GM21619 (cell line): ENCODE measurements around the gene MPDU1.

Experiments used
- ATAC-seq: cut with Tn5 transposase; IDR thresholded peaks from one replicate; pipeline ENCODE4 v1.9.1; 2021; ENCODE audit not compliant: unreplicated experiment

Gene MPDU1

GRCh38 chr17:7583253-7584109 is at the start of gene MPDU1:
TSS of gene MPDU1 (plus strand) at chr17:7583852. CDS start at chr17:7583863, 11 bp downstream.
- ATAC-seq = peak; percentile 57

GRCh38 chr17:7538050-7538449 is 45.6 kb upstream of the MPDU1 start:
- no peak for ATAC-seq

- no peak for ATAC-seq
These were observed 44.6 kb upstream of the MPDU1 start for GRCh38 chr17:7538891-7539545.

- no peak for ATAC-seq
These were observed 42.5 kb upstream of the MPDU1 start for GRCh38 chr17:7541074-7541621.

GRCh38 chr17:7544911-7545310 is 38.7 kb upstream of the MPDU1 start:
- no peak for ATAC-seq

GRCh38 chr17:7548585-7549400 is 34.9 kb upstream of the MPDU1 start, which contains the start of gene TNFSF12:
TSS of gene TNFSF12 (plus strand) at chr17:7549058. CDS start at chr17:7549154, 96 bp downstream.
- ATAC-seq = no peak

GRCh38 chr17:7549401-7550055 is 34.1 kb upstream of the MPDU1 start:
- ATAC-seq = no peak

- no peak for ATAC-seq
These were observed 33.3 kb upstream of the MPDU1 start for GRCh38 chr17:7550344-7550743.

- ATAC-seq = no peak
These were observed 32.3 kb upstream of the MPDU1 start for GRCh38 chr17:7551396-7551795.

GRCh38 chr17:7552621-7553051 is 31.0 kb upstream of the MPDU1 start:
- ATAC-seq = no peak

- no peak for ATAC-seq
These were observed 30.3 kb upstream of the MPDU1 start for GRCh38 chr17:7553356-7553755.

GRCh38 chr17:7555320-7555948 is 28.2 kb upstream of the MPDU1 start:
- ATAC-seq = no peak

- ATAC-seq = no peak
These were observed 27.0 kb upstream of the MPDU1 start for GRCh38 chr17:7556627-7557026.

- ATAC-seq = no peak
These were observed 26.4 kb upstream of the MPDU1 start for GRCh38 chr17:7557147-7557764.

- ATAC-seq = no peak
These were observed 25.7 kb upstream of the MPDU1 start for GRCh38 chr17:7557775-7558543.

- ATAC-seq = no peak
These were observed 24.9 kb upstream of the MPDU1 start, which contains the start of gene TNFSF13 for GRCh38 chr17:7558544-7559319. TSS of gene TNFSF13 (plus strand) at chr17:7558750. CDS start at chr17:7559040, 290 bp downstream.

GRCh38 chr17:7559320-7560171 is 24.1 kb upstream of the MPDU1 start:
- ATAC-seq = no peak
